NAMALWA (cell line): ENCODE results near the gene GOSR1.
"Not testable (repeated sequence)": the region's sequence is repeated elsewhere in the genome, so short reads cannot be mapped to it uniquely, and the experiment has no call there.

Experiments
- DNase-seq: peaks from one replicate; pipeline ENCODE4 v3.0.0-alpha.2; 2015; ENCODE audit warnings: low spot score

The GOSR1 gene

DNA sequence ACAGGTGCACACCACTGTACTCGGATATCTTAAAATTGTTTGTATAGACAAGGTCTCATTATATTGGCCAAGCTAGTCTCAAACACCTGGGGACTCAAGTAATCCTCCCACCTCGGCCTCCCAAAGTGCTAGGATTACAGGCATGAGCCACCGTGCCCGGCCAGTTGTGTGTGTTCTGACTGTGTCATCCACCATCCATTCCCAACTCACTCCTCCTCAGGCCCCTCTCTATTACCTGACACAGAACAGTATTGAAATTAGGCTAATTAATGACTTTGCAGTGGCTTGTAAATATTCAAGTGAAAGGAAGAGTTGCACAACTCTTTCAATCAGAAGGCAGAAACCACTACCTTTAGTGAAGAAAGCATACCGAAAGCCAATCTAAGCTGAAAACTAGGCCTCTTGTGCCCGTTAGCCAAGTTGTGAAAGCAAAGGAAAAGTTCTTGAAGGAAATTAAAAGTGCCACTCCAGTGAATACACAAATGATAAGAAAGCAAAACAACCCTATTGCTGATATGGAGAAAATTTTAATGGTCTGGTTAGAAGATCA lies 28.7 kb downstream of the GOSR1 start:
- DNase-seq, result no peak

DNA sequence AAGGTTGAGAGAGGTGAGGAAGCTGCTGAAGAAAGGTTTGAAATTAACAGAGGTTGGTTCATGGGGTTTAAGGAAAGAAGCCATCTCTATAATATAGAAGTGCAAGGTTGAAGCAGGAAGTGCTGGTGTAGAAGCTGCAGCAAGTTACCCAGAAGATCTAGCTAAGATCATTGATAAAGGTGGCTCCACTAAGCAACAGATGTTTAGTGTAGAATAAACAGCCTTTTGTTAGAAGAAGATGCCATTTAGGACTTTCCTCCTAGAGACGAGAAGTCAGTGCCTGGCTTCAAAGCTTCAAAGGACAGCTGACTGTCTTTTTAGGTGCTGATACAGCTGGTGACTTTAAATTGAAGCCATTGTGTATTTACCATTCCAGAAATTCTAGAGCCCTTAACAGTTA lies 29.3 kb downstream of the GOSR1 start:
- no peak for DNase-seq

GRCh38 chr17:30513346-30513745 lies 36.1 kb downstream of the GOSR1 start:
- DNase-seq, result no peak

DNA sequence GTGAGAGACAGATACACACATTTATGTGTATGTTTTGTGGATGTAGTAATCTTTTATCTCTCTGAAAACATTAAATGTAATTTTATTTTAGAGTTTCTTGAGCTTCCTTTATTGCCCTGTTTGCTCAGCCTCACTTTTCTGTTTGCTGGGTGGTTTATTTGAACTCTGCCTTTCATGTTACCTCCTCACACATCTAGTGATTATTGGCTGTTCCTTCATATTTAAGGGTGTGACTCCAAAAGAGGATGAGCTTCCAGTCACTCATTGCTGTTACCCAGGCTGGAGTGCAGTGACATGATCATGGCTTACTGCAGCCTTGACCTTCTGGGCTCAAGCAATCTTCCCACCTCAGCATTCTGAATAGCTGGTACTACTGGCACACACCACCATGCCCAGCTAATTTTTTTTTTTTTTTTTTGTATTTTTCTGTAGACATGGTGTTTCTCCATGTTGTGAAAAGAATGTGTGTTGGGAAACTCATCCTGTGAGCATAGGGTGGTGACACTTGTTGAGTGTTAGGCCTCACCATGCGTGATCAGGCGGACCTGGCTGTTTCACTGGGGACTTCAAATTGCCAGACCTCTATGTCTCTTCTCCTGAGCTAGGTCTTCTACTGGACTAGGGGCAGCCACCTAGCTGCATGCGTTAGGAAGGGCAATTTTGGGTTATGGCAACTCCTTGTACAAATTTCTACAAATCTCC lies 37.8 kb downstream of the GOSR1 start:
- DNase-seq, result no peak

DNA sequence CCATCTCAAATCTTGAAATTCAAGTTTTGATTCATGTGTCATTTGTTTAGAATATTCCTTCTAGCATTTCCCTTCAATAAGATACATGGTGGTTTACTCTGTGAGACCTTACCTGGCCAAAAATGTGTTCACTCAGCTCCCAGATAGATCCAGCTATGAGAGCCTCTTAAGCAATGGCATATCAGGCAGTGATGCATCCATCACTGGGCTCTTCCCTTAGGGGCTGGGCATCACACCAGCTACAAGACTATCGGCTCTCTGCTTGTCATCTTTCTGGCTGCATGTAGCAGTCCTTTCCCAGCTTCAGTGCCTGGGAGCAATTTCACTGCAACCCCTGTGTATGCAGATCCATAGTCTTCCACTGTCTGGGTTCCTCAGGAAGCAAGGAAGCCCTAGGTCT lies 40.6 kb downstream of the GOSR1 start:
- no peak for DNase-seq

- no peak for DNase-seq
Measured at GRCh38 chr17:30519166-30519565, 42.0 kb downstream of the GOSR1 start.

DNA sequence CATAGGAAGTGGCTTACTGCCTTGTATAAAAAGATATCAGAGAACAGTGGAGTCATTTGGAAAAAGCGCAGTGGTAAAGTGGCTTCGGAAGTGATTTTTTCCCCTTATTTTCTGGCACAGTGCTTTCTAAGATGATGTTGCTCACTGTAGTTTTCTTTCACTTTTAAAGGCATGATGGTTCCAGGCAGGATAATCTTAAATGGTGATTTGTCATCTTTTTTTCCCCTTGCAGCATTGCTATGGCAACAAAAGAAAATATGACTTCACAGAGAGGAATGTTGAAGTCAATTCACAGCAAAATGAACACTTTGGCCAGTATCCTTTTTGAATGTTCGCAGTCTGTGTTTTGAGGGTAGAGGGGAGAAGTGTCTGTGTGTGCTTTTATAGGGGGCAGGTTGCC lies 42.5 kb downstream of the GOSR1 start:
- DNase-seq, result no peak

GRCh38 chr17:30520436-30520835 lies 43.2 kb downstream of the GOSR1 start:
- no peak for DNase-seq

- DNase-seq, result no peak
Measured at GRCh38 chr17:30520882-30521281, 43.7 kb downstream of the GOSR1 start.

DNA sequence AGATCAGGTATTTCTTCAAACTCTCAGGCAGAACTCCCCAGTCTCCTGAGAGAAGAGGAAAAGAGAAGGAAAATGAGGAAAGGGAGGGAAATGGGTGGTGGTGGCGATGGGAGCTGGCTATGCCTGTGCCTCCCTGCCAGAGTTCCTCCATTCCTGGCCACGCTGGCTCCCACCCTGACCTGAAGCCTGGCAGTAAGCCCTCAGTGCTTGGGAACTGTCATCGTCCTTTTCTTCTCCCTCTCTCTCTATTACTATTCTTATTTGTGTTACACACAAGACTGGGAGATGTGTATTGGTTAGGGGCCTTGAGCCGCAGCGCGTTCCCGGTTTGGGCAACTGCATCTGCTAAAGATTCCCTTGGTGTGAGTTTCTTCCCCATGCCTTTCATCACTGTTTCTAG lies 44.6 kb downstream of the GOSR1 start:
- no peak for DNase-seq

DNA sequence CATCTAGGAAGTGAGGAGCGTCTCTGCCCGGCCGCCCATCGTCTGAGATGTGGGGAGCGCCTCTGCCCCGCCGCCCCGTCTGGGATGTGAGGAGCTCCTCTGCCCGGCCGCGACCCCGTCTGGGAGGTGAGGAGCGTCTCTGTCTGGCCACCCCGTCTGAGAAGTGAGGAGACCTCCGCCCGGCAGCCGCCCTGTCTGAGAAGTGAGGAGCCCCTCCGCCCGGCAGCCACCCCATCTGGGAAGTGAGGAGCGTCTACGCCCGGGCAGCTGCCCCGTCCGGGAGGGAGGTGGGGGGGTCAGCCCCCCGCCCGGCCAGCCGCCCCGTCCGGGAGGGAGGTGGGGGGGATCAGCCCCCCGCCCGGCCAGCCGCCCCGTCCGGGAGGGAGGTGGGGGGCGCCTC lies 46.0 kb downstream of the GOSR1 start:
- DNase-seq, result not testable (repeated sequence)

DNA sequence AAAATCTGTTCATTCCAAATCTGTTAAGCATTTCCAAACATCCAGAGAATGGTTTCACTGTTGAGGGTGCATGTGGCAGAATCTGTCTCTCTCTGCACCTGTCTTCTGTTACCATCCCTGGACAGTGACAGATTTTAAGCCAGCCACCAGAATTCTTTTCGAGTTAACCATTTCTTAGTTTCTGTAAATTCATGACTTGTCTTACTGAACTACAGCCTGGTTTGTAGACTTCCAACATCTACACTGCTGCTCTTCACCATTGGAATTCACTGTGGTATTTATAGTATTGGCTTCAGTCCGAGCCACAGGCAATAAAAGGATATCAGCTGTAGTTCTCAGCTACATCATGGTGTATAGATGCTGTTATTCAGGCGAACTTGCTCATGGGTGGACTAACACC lies 47.6 kb downstream of the GOSR1 start:
- no peak for DNase-seq

GRCh38 chr17:30526401-30526800 lies 49.2 kb downstream of the GOSR1 start:
- no peak for DNase-seq

DNA sequence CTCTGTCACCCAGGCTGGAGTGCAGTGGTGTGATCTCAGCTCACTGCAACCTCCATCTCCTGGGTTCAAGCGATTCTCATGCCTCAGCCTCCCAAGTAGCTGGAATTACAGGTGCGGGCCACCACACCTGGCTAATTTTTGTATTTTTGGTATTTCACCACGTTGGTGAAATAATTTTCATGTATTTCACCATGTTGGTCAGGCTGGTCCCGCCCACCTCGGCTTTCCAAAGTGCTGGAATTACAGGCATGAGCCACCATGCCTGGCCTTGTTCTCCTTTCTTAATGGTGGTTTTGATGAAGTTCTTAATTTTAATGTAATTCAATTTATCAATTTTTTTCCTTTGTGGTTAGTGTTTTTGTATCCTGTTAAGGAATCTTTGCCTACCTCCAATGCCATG lies 51.5 kb downstream of the GOSR1 start:
- DNase-seq, result not testable (repeated sequence)

DNA sequence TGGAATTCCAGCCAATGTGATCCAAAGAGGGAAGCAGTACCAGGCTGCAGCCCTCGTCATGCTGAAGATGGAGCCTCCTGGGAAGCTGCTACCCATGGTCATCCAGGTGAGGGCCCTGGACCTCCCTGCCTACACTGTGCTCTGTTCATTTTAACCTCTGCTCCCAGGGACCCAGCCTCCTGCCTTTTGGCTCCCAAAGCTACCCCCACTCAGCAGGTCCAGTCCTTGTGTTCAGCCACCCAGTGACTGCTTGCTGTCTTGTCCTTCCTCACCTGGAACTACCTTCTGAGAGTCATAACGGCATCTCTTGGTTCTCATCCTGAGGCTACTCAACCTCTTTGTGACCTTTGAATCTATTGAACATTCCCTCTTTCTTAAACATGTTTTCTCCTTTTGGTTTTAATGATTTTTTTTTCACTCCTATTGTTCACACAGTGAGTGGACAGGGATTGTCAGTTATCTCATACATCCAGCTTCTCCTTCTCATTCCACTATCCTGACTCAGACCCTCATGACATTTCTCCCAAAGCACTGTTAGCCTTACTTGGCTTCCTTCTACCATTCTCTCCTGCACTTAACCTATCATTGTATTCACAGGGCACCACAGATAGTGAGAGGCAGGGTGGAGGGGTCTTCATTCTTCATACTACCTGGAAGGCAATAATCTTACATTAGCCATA lies 53.3 kb downstream of the GOSR1 start:
- DNase-seq, result no peak

- no peak for DNase-seq
Measured at GRCh38 chr17:30532871-30533270, 55.7 kb downstream of the GOSR1 start.

DNA sequence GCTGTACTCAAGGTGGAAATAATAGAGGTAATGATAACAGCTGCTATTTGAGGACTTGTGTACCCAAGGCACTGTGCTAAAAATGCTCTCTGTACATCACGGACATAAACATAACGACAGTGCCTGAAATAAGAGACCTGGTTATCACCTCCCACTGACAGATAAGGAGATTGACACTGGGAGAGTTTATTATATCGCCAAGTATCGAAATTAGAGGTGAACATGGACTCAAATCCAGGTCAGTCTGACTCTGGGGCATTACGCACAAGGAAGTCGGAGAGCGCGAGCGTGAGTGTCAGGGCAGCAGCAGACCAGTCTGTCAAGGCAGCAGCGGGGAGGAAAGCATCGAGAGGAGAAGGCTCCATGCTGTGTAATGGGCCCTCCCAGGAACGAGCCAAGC lies 57.1 kb downstream of the GOSR1 start:
- no peak for DNase-seq

DNA sequence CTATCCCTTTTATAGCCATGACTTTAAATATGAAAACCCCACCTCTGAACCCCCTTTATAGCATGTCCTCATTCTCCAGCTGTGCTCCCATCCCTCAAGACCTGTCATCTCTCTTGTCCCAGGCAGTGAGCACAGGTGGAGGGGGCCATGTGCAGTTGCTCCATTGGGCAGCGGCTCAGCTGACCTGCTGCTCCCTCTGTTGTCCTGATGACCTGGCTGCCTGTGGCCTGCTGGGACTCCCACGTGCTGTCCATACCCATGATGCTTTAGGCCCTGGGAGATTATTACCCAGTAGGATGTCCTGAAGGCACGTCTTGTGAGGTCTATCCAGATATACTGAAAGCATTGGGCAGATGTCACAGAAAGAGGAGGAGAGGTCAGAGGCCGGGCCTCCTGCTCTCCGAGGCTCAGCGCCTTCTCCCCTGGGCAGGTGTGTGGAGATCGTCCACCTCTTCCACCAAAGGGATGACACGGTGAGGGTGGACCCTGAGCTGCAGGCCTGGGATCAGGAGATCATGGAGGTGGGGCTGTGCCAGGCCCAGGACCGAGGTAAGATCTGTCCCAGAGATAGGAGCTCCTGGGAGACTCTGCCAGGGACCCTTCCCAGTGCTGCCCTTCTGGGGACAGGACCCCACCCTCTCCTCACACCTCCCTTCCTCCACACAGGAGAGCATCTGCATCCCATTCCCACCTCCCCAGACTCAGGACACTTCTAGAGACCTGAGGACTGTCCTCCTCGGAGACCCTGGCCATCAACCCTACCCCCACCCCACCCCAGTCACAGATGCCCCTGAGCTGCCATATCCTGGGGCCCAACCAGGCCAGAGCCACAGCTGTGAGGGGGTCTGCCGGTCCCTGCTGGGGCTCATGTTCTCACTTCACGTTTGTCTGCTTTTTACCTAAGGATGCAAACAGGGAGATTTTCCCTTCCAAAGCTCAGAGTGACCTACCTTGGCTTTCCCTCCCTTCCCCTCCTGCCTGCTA lies 58.0 kb downstream of the GOSR1 start:
- DNase-seq, result no peak

- DNase-seq, result not testable (repeated sequence)
Measured at GRCh38 chr17:30536846-30537245, 59.6 kb downstream of the GOSR1 start.

DNA sequence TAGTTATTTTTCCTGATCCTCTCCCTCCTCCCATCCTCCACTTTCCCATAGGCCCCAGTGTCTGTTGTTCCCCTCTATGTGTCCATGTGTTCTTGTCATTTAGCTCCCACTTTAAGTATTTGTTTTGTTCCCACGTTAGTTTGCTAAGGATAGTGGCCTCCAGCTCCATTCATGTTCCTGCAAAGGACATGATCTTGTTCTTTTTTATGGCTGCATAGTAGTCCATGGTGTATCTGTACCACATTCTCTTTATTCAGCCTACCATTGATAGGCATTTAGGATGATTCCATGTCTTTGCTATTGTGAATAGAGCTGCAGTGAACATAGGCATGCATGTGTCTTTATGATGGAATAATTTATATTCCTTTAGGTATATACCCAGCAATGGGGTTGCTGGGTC lies 60.5 kb downstream of the GOSR1 start:
- DNase-seq, result not testable (repeated sequence)

DNA sequence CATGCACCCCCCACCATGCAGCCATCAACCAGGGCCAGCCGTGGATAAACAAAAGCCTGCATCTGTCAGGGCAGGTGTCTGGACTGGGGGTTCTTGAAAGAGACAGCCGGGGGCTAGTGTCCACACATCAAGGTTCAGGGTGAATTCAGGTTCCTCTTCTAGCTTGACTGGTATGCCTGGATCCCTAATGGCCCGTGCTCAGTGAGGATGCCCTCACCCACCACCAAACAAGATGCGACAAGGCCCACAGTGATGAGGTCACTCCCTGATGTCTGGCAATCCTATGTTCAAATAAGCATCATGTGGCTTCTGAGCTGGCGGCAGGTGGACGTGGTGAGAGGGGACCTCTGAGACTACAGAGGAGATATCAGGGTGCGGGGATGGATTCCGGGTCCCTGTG lies 64.6 kb downstream of the GOSR1 start:
- DNase-seq, result no peak

DNA sequence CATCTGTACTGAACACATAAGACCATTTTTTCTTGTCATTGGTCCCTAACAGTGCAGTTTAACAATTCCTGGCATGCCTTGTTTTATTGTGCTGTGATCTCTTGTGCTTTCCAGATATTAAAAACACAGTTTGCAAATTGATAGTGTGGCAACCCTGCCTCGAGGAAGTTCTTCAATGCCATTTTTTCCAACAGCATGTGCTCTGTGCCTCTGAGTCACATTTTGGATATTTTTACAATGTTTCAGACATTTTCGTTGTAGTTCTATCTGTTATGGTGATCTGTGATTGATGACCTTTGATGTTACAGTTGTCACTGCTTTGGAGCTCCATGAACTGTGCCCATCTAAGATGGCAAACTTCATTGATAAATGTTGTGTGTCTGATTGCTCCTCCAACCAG lies 66.2 kb downstream of the GOSR1 start:
- no peak for DNase-seq
